Hepatocyte (in vitro differentiated cells): ENCODE data around the gene ZC3H4.

Experiments
- CTCF ChIP-seq: fragments of 200-600 bp; sonication (generic); IDR thresholded peaks from 2 replicates; pipeline ENCODE4 v1.5.1; 2016; ENCODE audit warnings: antibody characterized with exemption, mild to moderate bottlenecking; ENCODE audit not compliant: poor library complexity
- EZH2 ChIP-seq: fragments of 200-600 bp; sonication (generic); IDR thresholded peaks from 2 replicates; pipeline ENCODE4 v1.6.1; 2016; ENCODE audit warnings: antibody characterized with exemption, mild to moderate bottlenecking, borderline replicate concordance

- TF ChIP-seq CTCF (no peak), EZH2 (no peak)
Observed at GRCh38 chr19:47027586-47028088, 85.9 kb downstream of the ZC3H4 start.
